Measurements from ENCODE around the gene PRICKLE4.
A peak's percentile ranks its signal among the peaks of the same experiment; 100 is the strongest.

PRICKLE4 gene

GRCh38 chr6:41780551-41781365, at the start of gene PRICKLE4:
Gene PRICKLE4 (plus strand): TSS chr6:41780782. CDS start chr6:41783474, 2,692 bp downstream.
- Histone ChIP-seq H3K27ac (peak within 1 kb of the TSS; percentile 72), H2AFZ (peak within 1 kb of the TSS; percentile 85), H3K36me3 (ENCODE audit: control insufficient read depth, insufficient read depth, low read length) (no peaks in the 10 kb centered on the region), H3K79me2 (no peaks in the 10 kb centered on the region), H3K4me2 (ENCODE audit: low read length) (peak within 1 kb of the TSS; percentile 96), H3K9me3 (ENCODE audit: control insufficient read depth, low read length) (no peaks in the 10 kb centered on the region), H3K27me3 (ENCODE audit: control insufficient read depth, insufficient read depth, low read length) (no peaks in the 10 kb centered on the region), H3K4me1 (peaks cover 12% of the 10 kb centered on the region), H3K9ac (no peak within 1 kb of the TSS), H3K4me3 (ENCODE audit: low read depth, low read length) (peak within 1 kb of the TSS; percentile 70)
- no peak for TF ChIP-seq CTCF (IDR thresholded peaks at IDR 0.05)

- no peaks in the 10 kb centered on the region for H3K36me3 ChIP-seq (ENCODE audit: control insufficient read depth, insufficient read depth, low read length)
- peak overlapping the region; percentile 37 for H3K4me2 ChIP-seq (ENCODE audit: low read length)
- TF ChIP-seq CTCF (IDR thresholded peaks at IDR 0.05), result no peak
- no peak overlapping the region for H3K27ac ChIP-seq
- peaks cover 24% of the 10 kb centered on the region for H3K4me1 ChIP-seq
- no peak overlapping the region for H2AFZ ChIP-seq
- H3K27me3 ChIP-seq (ENCODE audit: control insufficient read depth, insufficient read depth, low read length), result no peaks in the 10 kb centered on the region
- H3K4me3 ChIP-seq (ENCODE audit: low read depth, low read length), result no peak overlapping the region
- no peak overlapping the region for H3K9ac ChIP-seq
- H3K9me3 ChIP-seq (ENCODE audit: control insufficient read depth, low read length), result no peaks in the 10 kb centered on the region
- H3K79me2 ChIP-seq, result peaks cover 55% of the 10 kb centered on the region
Measured at GRCh38 chr6:41731561-41732086, 49.0 kb upstream of the PRICKLE4 start.

- no peak overlapping the region for H3K9ac ChIP-seq
- no peak overlapping the region for H2AFZ ChIP-seq
- H3K36me3 ChIP-seq (ENCODE audit: control insufficient read depth, insufficient read depth, low read length), result no peaks in the 10 kb centered on the region
- peaks cover 50% of the 10 kb centered on the region for H3K79me2 ChIP-seq
- no peaks in the 10 kb centered on the region for H3K27me3 ChIP-seq (ENCODE audit: control insufficient read depth, insufficient read depth, low read length)
- peaks cover 24% of the 10 kb centered on the region for H3K4me1 ChIP-seq
- no peak overlapping the region for H3K4me2 ChIP-seq (ENCODE audit: low read length)
- no peaks in the 10 kb centered on the region for H3K9me3 ChIP-seq (ENCODE audit: control insufficient read depth, low read length)
- no peak for TF ChIP-seq CTCF (IDR thresholded peaks at IDR 0.05)
- H3K27ac ChIP-seq, result no peak overlapping the region
- peak overlapping the region; percentile 71 for H3K4me3 ChIP-seq (ENCODE audit: low read depth, low read length)
Measured at GRCh38 chr6:41732149-41732548, 48.4 kb upstream of the PRICKLE4 start.

GRCh38 chr6:41732591-41733359, 47.8 kb upstream of the PRICKLE4 start:
- peak overlapping the region; percentile 71 for H3K4me3 ChIP-seq (ENCODE audit: low read depth, low read length)
- peak overlapping the region; percentile 65 for H3K4me2 ChIP-seq (ENCODE audit: low read length)
- peaks cover 44% of the 10 kb centered on the region for H3K79me2 ChIP-seq
- H3K9me3 ChIP-seq (ENCODE audit: control insufficient read depth, low read length), result no peaks in the 10 kb centered on the region
- TF ChIP-seq CTCF (IDR thresholded peaks at IDR 0.05), result no peak
- H3K9ac ChIP-seq, result no peak overlapping the region
- no peaks in the 10 kb centered on the region for H3K36me3 ChIP-seq (ENCODE audit: control insufficient read depth, insufficient read depth, low read length)
- peaks cover 24% of the 10 kb centered on the region for H3K4me1 ChIP-seq
- H3K27ac ChIP-seq, result peak overlapping the region; percentile 90
- H3K27me3 ChIP-seq (ENCODE audit: control insufficient read depth, insufficient read depth, low read length), result no peaks in the 10 kb centered on the region
- no peak overlapping the region for H2AFZ ChIP-seq
